Fibroblast of peridontal ligament (primary cell): ENCODE results near the gene ABI3BP.
A peak's percentile ranks its signal among the peaks of the same experiment; 100 is the strongest.

Experiments used
- DNase-seq: peaks from one replicate; pipeline ENCODE4 v3.0.0-alpha.2; 2010; ENCODE audit errors: extremely low read depth

Gene ABI3BP

DNA sequence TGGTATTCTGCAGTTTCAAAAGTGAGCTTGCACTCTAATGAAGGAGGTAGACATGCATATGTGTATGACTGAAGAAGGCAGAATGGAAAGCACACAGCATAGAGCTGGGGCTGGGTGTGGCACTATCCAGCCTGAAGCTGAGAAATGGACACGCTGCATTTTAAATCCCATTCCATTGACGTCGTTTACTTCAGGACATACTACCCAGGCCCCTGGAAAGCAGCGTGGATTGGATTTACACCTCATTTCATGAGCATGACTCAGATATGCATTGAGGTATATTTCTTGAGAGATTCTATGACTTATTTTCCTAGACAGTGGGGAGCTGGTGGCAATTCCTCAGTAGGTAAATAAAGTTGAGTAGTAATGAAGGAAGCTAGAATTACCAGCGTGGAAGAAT lies 101.4 kb downstream of the ABI3BP start:
- DNase-seq, result no peak

DNA sequence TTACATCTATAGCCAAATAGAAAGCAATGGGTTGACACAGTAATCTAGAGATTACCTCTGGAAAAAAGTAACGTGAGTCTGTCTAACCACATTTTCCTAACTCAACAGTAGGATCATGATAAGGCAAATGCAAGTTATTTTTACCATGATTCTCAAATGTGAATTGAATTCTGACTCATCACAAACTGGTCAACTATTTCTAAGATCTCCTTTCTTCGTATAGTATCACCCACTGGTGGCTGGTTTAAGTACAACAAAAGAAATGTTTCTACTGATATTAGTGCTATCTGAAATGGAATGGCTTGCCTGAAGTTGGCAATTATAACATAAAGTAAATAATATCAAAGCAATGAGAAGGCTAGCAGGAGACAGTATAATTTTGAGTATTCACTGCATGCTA lies 102.2 kb downstream of the ABI3BP start:
- DNase-seq, result peak; percentile 83

DNA sequence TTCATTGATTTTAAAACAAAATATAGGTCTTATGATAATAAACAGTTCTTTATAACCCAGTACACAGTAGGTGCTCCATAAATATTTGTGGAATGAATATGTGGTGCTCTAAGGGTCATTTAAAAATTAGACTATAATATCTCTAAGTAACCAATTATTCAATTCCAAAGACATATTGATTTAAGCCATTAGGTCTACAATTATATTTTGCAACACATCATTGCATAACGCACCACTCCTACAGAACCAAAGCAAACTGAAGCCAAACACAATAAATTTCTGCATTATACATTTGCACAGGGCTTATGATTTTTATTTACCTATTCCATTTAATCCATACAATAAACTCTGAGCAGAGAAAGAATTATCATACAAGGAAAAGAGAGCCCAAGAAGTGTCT lies 104.3 kb downstream of the ABI3BP start:
- DNase-seq, result no peak

DNA sequence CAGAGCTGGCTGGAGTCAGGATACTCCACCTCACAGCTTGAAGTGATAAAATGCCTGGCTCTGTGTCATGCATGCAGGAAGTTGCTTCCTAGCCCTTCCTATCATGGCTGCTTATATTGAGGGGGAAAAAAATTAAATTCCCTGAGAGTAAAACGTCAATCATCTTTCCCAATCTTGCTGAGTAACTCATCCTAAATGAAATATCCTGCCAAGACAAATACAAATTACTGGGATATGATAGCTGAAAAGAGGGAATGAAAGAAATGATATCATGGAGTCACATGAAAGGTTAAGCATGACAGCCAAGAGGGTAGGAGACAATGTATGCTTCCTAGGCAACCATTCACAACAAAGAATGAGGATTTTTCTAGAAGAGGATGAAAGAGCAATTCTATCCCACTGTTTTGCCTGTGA lies 110.6 kb downstream of the ABI3BP start:
- DNase-seq, result peak; percentile 94

DNA sequence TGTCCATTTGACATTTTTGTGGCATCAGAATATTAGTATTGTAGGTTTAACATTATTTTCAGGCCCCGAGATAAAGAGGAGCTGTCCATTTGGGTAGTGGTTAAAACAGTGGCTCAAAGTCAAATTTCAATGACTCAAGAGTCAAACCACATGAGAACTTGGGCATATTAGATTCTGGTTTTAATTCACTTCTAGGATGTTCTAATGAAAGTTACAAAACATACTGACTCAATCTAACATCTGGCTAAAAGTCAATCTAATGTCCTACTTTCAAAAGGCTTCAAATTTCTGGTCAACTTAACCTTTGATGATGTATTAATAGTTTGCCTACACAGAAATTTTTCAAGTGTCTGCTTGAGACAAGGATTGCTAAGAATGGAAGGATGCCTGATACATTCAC lies 112.4 kb downstream of the ABI3BP start:
- DNase-seq, result peak; percentile 84

DNA sequence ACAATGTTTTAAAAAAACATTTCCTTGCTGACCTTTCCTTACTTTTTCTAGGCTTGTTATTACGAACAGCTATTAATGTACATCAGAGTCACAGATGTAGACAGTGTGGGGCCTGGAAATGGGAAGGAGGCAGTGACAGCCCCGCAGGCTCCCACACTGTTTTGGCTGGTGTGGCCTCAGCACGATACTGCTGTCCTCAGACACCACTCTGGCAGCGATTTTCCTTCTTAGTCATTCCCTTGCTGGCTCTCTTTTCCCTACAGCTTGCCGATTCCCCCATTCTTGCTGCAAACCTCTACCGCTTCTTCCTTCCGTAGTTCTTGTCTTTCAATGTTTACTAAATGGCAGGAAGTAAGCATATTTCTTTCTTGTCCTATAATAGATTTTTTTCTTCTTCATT lies 113.1 kb downstream of the ABI3BP start:
- no peak for DNase-seq

DNA sequence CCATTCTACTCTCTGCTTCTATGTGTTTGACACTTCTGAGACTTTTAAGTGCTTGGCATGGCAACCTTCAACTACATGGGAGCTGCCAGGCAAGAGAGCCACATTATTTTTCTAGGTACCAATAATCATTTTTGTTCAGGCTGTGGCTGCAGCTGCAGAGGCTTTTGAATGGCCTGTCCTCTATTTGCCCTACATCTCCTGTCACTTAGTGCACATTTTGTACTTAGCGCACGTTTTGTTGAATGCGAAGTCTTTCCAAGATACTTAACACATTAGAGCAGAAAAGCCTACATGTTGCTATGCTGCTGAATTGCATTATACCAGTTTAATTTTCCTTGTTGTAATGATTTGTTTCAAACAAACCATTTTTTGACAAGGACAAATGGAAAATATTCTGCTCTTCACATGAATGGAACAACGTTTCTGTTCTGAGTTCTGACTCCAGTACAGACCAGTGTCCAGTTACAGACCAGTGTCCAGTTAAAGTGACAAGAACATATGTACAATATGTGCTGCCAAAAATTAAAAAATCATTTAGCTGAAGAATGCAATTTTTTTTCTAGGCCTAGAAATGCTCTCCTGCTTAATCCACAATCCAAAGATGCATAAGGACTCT lies 113.9 kb downstream of the ABI3BP start:
- no peak for DNase-seq

DNA sequence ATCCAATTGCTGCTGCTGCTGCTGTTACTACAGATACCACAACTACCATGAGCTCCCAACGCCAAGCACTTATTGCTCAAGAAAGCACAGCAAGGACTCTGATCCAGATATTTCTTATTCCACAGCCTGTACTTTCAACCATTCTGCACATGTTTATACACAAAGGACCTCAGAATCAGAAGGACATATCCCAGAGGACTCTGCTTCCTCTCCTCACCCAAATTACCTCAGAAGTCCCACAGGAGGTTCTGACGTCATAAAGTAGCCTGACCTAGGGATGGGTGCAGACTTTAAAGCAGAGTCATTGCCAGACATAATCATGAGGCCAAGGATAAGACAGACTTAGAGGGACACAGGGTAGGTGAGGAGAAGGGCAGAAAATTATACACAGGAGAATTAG lies 115.9 kb downstream of the ABI3BP start:
- no peak for DNase-seq

DNA sequence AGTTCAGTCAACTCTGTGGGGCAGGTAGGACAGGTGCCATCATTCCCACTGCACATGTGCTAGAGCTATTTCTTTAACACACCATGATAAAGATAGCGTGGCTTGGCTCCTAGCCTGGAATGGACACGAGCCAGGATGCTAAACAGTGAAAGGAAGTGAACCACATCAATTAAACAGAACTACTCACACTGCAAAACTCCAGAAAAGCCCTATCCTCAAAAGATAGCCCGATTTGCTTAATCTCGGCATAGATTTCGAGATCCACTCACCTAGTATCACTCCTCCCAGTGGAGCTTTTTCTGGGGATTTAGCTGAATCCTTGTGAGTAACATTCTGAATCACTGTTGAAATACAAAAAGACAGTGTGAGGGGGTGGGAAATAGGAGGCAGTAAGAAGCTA lies 118.0 kb downstream of the ABI3BP start:
- DNase-seq, result peak; percentile 77

DNA sequence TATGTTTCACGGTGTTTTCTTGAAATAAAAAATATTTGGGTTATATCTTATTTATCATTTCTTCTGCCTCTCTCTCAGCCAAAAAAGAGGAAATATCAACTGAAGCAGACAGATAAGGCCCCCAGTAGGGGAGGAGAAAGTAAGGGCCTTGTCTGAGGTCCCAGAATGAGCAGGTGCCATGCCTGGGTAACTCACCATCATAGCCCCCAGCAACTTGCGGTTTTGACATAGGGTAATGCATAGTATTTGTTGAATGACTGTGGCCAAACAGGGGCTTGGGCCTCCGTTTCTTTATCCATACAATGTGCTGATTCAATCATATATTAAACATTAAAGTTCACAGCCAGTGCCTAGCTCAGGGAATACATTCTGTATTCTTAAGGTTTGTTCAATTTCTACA lies 119.6 kb downstream of the ABI3BP start:
- DNase-seq, result no peak

DNA sequence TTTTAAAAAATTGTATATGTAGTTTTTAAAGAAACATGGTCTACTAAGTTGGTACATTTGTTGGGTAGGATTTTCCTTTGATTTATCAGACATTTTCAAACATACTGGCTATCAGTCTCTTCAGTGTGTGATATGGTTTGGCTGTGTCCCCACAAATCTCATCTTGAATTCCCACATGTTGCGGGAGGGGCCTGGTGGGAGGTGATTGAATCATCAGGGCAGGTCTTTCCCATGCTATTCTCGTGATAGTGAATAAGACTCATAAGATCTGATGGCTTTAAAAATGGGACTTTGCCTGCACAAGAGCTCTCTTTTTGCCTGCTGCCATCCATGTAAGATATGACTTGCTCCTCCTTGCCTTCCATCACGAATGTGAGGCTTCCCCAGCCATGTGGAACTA lies 121.9 kb downstream of the ABI3BP start:
- DNase-seq, result no peak

DNA sequence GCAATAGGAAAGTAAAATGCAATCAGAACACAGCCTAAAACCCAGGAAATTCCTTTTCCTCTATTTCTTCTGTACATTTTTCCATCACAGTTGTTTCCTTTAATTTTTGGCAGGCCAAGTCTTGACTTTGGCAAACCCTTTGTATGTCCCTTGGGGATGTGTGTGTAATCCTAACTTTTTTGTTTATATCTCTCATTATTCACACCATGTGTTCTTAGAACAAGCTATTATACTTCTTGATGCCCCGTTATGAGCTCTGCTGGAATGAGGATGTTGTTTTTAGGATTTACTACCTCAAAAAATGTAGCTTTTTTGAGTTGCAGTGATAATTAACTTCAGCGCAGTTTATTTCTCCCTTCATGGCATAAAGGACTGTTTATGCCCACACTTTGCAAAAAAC lies 123.4 kb downstream of the ABI3BP start:
- peak; percentile 99 for DNase-seq

DNA sequence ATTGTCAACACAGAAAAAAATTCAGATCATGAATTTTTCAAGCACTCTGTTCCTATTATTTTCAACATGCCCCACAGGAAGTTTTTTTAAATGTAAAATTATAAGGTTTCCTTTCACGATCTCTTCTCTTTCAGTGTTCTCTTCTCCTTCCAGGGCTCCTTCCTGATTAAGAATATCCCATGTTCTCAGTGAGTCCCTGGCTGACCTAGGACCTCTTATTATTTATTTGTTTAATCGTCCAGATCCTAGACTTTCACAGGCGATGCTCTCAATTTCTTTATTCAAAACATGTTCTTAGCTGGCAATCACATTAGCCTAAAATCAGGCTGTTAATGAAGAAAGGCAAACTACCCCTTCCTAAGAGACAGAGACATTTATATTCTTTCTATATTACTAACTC lies 124.3 kb downstream of the ABI3BP start:
- no peak for DNase-seq

DNA sequence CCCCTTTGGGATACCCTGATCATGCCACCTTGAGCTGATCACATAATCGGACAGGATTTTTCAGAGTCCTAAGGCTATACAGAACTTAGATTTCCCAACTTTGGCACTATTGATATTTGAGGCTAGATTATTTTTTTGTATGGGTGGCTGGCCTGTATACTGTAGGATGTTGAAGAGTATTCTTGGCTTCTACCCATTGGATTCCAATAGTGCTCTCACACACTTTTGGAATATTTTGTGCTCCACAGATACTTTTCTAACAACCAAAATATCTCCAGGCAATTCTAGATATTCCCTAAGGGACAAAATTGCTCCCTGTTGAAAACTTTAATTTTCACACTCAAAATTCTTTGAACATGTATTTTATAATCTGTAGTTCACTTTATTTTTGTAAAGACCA lies 125.1 kb downstream of the ABI3BP start:
- peak; percentile 59 for DNase-seq

DNA sequence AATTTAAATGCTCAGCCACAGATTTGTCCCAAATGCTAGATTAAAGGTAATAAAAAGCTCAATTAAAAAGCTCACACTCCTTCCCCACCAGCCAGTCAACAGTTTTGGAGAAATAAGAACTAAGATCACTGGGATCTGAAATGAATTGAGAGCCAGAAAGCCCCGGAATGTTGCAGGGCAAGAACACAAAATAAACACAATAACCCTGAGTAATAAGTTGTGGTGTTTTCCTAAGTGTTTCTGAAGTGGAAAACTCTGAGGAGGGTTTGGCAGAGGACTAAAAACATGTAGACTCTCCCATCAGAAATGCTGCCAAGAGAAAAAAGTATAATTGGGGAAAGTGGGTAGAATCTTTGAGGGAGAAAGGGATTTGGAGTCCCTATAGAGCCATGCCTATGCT lies 127.8 kb downstream of the ABI3BP start:
- peak; percentile 89 for DNase-seq

DNA sequence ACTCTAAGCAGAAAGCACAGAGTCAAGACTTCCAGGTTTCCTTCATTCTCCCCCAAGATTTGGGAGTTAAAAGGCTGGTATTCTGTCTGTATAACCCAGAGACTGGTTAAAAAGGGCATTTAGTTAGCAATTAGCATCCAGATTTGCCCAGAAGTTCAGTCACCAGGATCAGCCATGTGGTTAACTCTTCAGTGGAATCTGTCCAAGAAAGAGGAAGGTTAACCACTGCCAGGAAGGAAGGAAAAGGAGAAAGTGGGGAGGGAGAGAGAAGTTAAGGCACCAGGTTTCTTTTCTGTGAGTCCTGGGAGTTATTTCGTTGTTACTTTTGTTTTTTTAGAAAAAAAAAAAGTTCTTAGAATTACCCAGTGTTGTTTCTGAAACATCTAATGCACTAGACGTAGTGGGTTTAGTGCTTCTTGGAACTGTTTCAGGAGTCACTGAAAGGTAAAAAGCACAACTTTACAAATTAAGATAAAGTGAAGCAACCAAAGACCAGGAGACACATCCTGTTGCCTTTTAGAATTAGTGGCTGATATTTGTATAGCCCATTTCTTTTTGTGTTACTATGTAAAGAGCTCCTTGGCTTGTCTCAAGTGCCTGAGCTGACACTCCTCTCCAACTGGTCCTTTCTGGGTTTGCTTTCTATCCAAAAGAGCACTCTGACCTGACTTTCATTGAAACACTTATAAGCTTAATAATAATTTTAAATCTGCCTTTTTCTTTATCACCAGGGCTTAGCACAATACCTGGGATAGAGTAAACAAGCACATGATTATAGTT lies 128.6 kb downstream of the ABI3BP start:
- DNase-seq, result peak; percentile 18

DNA sequence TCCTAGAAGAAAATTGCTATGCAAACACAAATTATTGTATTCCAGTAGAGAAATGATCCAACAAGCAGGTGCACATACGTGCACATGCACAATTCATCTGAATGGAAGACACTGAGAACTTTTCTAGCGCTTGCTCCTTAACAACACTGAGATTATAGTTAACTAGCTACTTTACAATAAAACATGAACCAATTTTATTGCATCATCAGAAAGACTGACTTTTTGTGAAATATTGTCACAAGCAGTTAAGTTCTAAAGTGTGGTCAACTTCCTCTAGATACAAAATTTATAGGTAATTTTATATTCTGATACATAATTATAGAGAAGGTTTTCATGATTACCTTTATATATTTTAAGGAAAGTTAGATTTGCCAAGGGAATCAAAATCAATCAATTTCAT lies 135.4 kb downstream of the ABI3BP start:
- no peak for DNase-seq

DNA sequence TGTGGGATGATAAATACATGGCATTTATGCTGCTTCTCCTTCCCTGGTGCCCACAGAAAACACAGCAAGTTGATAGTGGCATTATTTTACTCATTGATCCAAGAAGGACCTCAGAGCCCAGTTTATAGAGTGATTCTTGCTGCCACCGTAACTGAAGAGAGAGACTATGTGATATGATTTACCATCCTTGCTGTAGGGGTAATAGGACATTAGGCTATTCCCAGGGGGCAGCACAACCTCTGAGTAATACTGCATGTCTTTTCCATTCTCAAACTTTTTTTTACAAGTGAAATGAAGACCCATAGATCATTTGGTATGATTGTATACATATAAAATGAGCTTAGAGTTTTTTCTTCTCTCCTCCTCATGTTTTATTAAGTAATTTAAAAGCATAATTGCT lies 136.4 kb downstream of the ABI3BP start:
- no peak for DNase-seq

DNA sequence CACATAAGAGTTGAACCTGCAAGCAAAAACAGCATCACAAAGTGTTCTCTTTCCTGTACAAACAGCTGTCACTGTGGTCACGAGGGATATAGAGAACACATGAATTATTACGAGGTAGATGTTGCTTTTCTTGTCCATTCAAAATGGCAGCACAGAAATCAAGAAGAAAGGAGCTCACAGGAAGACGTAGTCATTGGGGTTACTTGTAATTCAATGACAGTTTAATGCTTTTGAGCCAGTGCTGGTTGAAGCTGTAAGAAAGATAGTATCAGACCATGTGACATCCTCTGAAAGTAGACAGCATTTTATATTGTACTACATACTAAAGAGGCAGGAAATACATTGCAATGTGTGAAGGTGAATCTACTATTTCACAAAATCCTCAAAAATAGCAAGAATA lies 140.4 kb downstream of the ABI3BP start:
- no peak for DNase-seq

DNA sequence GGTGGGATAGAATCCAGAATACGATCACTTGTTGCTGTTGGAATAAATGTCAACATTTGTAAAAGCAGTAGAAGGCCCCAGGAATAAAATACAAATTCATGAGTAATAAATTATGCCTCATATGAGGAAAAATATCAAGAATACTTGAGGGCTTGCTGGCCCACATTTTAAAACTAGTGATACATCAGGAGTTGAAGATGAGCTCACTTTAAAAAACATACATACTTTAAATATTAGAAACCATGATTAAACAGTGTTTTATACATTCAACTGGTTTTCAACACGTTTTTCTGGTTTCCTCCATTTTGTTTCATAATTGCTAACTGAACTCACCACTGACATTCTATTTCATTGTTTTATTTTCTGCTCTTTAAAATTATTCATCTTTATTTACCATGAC lies 142.5 kb downstream of the ABI3BP start:
- no peak for DNase-seq

DNA sequence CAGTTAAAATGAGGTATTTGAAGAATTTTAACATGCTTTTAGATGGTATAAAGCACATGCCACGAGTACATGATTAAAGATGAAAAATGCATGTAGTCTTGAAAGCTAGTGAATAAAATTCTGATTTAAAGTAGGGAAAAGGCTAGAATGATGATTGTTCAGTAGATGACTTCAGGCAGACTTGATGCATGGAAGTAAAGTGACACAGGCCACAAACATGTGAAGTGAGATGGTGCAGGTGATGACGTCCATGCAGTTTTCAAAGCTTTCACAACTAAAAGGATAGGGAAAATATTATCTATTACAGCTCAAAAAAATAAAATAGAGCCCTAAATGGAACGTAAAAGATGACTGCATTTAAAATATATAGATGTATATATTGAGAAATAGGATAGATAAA lies 143.1 kb downstream of the ABI3BP start:
- DNase-seq, result peak; percentile 6

DNA sequence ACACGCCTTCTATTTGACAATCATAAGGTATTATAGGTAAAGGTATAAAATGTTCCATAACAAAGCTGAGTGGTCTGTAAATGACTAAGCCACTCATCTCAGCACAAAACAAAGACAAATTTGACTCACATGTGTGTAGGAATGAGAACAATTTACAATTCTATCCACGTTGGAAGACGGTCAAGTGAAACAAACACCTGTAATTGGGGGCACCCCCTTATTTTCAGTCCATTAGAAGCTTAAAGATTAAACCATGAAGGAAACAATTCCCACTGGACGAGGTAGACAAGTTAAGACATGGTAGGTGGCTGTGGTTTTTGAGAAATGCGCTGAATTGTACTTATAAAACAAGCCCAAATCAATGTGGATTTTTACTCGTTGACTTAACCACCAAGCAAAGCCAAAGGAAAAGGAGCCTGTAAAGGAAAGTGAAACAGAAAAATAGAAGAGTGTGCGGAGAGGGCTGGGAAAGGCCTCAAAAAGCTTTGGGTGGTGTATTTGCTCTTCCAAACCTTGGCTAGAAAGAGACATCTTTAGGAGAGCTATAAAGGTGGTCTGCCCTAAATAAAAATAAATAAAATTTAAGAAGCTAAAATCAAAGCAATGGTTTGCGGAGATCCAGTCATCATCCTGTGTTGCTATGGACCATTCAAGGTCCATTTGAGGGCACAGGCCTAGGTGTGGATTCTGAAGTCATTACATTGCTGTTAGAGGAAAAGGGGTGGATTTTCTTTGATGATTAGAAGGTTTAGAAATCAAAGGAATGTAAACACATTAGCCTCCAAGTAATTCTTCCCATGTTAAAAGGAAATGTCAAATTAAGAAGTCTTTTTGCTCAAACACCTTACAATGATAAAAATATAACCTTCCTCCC lies 148.9 kb downstream of the ABI3BP start:
- peak; percentile 63 for DNase-seq

DNA sequence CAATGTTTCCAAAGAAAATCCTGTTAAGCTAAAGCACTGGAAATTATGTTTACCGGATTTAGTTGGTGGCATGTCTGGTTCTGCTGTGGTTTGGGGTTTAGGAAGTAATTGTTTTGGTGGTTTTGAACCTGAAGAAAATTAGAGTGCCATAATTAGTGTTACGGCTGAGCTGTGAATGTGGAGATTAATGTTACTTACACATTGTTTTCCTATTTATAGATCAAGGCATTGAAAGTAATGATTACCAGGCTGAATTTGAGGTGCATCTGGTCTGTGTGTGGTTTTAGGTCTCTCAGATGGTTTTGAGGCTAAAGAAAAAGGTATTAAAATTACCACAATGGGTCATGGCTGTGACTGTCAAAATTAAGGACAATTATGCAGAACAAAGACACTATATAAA lies 155.1 kb downstream of the ABI3BP start:
- DNase-seq, result no peak
